SK-N-MC (cell line): ENCODE results near the gene DENND5B.

Experiments used
- EZH2 ChIP-seq: fragments of 200-600 bp; sonication (generic); IDR thresholded peaks from one replicate; pipeline ENCODE4 v1.6.1; 2017; ENCODE audit warnings: antibody characterized with exemption
- POLR2AphosphoS5 ChIP-seq: IDR thresholded peaks from 2 replicates; pipeline ENCODE4 v1.6.1; 2012; ENCODE audit warnings: mild to moderate bottlenecking, low read depth, low read length, borderline replicate concordance

DNA sequence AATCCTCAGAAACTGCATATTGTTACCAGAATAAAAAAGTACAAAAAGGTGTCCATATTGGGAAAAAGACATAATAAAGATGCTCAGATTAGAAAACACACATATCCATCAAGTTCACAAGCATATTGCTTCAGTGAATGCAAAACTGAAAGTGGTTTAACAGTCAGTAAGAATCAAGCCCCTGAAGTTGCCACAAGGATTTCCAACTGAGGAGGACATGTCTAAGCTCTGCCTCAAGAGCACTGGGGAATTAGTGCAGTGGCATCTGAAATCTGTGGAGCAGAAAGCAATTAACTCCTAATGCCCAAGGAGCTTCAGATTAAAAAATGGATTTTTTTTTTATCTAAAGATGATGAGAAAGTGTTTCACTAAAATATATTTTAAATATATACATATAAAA, 113.2 kb downstream of the DENND5B start:
- TF ChIP-seq POLR2AphosphoS5 (no peak), EZH2 (no peak)
